Type B pancreatic cell (in vitro differentiated cells): ENCODE data around the gene RASA2. TPM values are rescaled to one million over a fixed set of nuclear protein-coding genes. Genes with fewer than 3 reads are reported as not detected.

Source experiments
- DNase-seq: peaks from one replicate; pipeline ENCODE4 v3.0.0; 2021; ENCODE audit warnings: mixed read lengths; ENCODE audit not compliant: unreplicated experiment; ENCODE audit errors: extremely low spot score
- H3K27ac Mint-ChIP-seq: 2 replicates; pipeline ENCODE4 v1.8.0; 2021; ENCODE audit warnings: mild to moderate bottlenecking, mixed read lengths
- H3K27me3 Mint-ChIP-seq: 2 replicates; pipeline ENCODE4 v1.8.0; 2021; ENCODE audit warnings: mixed read lengths
- H3K36me3 Mint-ChIP-seq: 2 replicates; pipeline ENCODE4 v1.8.0; 2021; ENCODE audit warnings: mixed read lengths
- H3K4me1 Mint-ChIP-seq: one replicate; pipeline ENCODE4 v1.8.0; 2021; ENCODE audit warnings: mixed read lengths; ENCODE audit not compliant: unreplicated experiment
- H3K4me3 Mint-ChIP-seq: 2 replicates; pipeline ENCODE4 v1.8.0; 2021; ENCODE audit warnings: mild to moderate bottlenecking, mixed read lengths
- H3K9me3 Mint-ChIP-seq: 2 replicates; pipeline ENCODE4 v1.8.0; 2021; ENCODE audit warnings: mixed read lengths
- long read RNA-seq: library from polyadenylated mRNA; unstranded; transcript quantifications from one replicate; pipeline ENCODE4 v2.0.0, GENCODE V29; 2020
- total RNA-seq: library from RNA; stranded (reverse); gene quantifications from 2 replicates; pipeline ENCODE4 v1.2.1, GENCODE V29; 2021; ENCODE audit warnings: low replicate concordance
- TF ChIP-seq, protein P1 (sequence below): fragments of 200-600 bp; sonication (generic); conservative IDR thresholded peaks from 2 replicates; pipeline ENCODE4 v1.5.0; 2021; ENCODE audit warnings: antibody characterized with exemption, mild to moderate bottlenecking

Gene RASA2, protein sequence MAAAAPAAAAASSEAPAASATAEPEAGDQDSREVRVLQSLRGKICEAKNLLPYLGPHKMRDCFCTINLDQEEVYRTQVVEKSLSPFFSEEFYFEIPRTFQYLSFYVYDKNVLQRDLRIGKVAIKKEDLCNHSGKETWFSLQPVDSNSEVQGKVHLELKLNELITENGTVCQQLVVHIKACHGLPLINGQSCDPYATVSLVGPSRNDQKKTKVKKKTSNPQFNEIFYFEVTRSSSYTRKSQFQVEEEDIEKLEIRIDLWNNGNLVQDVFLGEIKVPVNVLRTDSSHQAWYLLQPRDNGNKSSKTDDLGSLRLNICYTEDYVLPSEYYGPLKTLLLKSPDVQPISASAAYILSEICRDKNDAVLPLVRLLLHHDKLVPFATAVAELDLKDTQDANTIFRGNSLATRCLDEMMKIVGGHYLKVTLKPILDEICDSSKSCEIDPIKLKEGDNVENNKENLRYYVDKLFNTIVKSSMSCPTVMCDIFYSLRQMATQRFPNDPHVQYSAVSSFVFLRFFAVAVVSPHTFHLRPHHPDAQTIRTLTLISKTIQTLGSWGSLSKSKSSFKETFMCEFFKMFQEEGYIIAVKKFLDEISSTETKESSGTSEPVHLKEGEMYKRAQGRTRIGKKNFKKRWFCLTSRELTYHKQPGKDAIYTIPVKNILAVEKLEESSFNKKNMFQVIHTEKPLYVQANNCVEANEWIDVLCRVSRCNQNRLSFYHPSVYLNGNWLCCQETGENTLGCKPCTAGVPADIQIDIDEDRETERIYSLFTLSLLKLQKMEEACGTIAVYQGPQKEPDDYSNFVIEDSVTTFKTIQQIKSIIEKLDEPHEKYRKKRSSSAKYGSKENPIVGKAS
- total RNA-seq: 14.3 and 20.3 TPM in 2 replicates
- long read RNA-seq, full-length matches to known transcripts: 2 of 18 reads
- long read RNA-seq, partial matches to known transcripts: 9 of 18 reads
- long read RNA-seq, other reads (novel, unspliced or antisense): 7 of 18 reads

DNA sequence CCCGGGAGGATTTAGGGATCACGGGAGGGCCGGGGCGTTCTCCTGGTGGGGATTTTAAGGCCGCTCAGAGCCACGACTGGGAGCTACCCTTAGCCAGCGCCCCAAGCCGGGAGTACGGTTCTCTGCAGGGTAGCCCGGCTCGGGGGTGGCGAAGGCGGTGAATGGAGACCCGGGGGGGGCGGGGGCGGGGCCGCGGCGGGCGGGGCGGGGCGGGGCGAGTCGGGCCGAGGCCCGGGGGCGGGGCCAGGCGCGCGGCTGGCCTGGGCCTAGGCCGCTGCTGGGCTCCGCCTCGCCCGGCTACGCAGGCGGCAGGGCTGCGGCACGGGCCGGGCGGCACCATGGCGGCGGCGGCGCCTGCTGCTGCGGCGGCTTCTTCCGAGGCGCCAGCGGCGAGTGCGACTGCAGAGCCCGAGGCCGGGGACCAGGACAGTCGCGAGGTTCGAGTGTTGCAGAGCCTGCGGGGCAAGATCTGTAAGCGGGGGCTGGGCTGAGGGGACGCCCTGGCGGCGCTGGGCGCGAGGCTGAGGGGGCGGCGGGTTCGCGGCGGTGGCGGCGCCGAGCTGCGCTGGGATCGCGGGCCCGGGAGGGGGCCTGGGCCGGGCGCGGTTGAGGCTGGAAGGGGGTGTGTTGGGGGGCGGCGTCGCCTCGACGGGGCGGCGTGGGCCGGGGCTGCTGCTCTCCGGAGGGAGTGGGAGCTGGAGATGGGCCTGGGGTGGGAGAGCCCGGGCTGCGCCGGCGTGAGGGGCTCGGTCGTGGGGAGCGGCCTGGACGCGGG lies at the start of gene RASA2:
Gene RASA2, plus strand, starts transcription at position 282 of the 775 bp plus-strand sequence. Its CDS starts 57 bp downstream, at position 339.
- peak; percentile 82 for DNase-seq
- TF ChIP-seq, protein P1, sequence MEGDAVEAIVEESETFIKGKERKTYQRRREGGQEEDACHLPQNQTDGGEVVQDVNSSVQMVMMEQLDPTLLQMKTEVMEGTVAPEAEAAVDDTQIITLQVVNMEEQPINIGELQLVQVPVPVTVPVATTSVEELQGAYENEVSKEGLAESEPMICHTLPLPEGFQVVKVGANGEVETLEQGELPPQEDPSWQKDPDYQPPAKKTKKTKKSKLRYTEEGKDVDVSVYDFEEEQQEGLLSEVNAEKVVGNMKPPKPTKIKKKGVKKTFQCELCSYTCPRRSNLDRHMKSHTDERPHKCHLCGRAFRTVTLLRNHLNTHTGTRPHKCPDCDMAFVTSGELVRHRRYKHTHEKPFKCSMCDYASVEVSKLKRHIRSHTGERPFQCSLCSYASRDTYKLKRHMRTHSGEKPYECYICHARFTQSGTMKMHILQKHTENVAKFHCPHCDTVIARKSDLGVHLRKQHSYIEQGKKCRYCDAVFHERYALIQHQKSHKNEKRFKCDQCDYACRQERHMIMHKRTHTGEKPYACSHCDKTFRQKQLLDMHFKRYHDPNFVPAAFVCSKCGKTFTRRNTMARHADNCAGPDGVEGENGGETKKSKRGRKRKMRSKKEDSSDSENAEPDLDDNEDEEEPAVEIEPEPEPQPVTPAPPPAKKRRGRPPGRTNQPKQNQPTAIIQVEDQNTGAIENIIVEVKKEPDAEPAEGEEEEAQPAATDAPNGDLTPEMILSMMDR: no peak
- Mint-ChIP-seq H3K9me3 (no peaks in the 10 kb centered on the region), H3K4me1 (peaks cover 29% of the 10 kb centered on the region), H3K36me3 (peaks cover 6% of the 10 kb centered on the region), H3K27me3 (peaks cover 3% of the 10 kb centered on the region), H3K27ac (peak within 1 kb of the TSS; percentile 94), H3K4me3 (peak within 1 kb of the TSS; percentile 91)

DNA sequence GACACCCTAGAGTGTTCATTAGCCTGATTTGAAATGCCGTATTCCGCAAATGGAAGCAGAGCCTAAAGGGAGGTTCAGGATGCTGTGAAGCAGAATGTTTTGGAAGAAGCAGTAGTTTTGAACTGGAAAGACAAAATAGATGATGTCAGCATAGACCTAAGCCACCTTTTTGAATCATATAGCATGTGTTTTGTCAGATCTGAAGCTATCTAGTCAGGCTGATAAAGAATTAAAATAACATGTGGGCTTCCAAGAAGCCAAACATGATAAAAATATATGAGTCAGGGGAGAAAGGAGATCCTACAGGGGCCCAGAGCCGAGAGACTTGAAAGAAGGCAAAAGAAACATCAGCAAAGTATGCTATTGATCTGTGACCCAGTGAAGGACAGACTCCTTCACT lies 47.2 kb upstream of the RASA2 start:
- no peak for DNase-seq
- peaks cover 27% of the 10 kb centered on the region for H3K4me1 Mint-ChIP-seq

DNA sequence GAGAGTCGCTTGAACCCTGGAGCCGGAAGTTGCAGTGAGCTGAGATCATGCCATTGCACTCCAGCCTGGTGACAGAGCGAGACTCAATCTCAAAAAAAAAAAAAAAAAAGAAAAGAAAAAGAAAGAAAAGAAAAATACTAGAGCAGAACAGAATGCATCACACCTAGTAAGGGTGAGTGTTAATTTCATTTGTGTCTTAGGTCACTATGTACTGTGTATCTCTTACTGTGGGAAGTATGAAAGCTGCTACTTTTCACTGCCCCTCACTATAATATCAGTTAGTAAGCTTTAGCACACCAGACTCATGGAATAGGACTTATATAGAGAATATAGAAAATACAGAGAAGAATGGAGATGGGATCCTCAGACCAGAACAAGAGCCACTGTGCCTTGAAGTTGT lies 45.9 kb upstream of the RASA2 start:
- Mint-ChIP-seq H3K4me3 (no peak overlapping the region), H3K27me3 (no peaks in the 10 kb centered on the region), H3K4me1 (peaks cover 26% of the 10 kb centered on the region), H3K36me3 (peaks cover 30% of the 10 kb centered on the region), H3K9me3 (peaks cover 4% of the 10 kb centered on the region), H3K27ac (peak overlapping the region; percentile 69)
- TF ChIP-seq, protein P1: no peak
- no peak for DNase-seq

More for the DNA sequence above, 47.2 kb upstream of the RASA2 start:
- TF ChIP-seq, protein P1: no peak
- Mint-ChIP-seq H3K36me3 (peaks cover 30% of the 10 kb centered on the region), H3K27me3 (no peaks in the 10 kb centered on the region), H3K4me3 (no peak overlapping the region), H3K27ac (no peak overlapping the region), H3K9me3 (peaks cover 4% of the 10 kb centered on the region)

DNA sequence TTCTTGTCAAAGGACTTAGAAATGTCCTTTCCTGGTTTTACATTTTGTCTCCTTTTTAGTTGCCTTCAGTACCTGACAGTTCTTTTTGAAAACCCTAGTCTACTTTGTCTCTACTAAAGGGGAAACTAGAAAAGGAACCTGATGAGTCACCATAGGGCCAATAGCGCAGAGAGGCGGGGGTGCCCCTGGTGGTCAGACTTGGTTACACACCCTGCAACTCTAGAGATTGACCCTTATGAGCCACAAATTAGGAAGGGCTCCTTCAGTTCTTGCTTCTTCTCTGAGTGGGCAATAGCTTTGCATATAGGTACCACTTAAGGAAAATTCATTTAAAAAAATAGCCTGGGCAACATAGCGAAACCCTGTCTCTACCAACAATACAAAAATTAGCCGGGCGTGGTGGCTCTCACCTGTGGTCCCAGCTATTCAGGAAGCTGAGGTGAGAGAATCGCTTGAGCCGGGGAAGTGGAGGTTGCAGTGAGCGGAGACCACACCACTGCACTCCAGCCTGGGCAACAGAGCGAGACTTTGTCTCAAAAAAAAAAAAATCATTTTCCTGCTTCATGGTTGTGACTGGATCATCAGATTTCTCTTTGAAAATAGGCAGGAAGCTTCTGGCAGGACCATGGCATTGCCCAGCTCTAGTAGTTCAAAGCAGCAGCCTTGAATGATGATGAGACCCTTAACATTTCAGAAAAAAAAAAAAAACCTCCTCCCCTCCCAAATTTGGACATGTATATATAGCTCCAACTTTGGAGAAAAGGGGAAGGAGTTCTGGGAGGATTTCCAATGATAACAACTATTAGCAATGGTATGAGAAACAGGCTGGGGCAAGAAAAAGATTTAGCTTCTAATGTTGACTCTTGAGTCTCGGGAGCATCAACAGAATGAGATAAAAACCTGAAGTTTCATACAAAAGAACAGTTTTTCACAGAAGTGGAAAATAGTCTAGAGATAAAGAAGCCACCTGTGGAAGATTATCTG lies 45.2 kb upstream of the RASA2 start:
- no peak for DNase-seq
- H3K4me1 Mint-ChIP-seq: peaks cover 22% of the 10 kb centered on the region
- no peaks in the 10 kb centered on the region for H3K27me3 Mint-ChIP-seq
- TF ChIP-seq, protein P1: peak; percentile 89
- peaks cover 30% of the 10 kb centered on the region for H3K36me3 Mint-ChIP-seq
- peak overlapping the region; percentile 69 for H3K27ac Mint-ChIP-seq
- peaks cover 4% of the 10 kb centered on the region for H3K9me3 Mint-ChIP-seq
- no peak overlapping the region for H3K4me3 Mint-ChIP-seq
